ENCODE data around the gene CDPF1.

DNA sequence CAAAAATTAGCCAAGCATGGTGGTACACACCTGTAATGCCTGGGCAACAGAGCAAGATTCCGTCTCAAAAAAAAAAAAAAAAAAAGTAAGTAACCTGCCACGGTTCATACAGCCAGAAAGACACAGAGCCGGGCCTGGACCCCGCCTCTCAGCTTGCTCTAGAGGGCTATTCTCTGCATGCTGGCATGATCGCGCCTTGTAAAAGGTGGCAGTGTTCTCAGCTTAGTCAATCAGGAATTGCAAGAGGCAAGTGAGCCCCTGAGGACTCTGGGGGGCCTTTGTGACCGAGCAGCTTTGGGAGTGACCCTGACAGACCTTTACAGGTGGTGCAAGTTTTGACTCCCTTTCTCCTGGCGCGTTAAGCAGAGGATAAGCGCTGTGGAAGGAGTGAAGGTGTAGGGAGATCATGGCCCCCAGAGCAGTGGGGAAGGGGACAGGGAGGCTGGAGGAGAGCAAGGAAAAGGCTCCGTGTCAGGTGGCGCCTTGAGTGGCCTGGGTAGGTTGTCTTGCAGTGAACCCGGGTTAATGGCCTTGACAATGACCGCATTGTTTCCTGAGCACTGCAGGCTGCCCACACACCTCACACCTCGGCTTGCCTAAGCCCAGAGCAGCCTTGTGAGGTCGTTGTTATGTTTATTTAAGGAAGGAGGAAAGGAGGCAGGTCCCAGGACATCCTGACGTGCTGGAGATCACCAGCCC is 48.9 kb downstream of the CDPF1 start:
- TF ChIP-seq, protein P1, sequence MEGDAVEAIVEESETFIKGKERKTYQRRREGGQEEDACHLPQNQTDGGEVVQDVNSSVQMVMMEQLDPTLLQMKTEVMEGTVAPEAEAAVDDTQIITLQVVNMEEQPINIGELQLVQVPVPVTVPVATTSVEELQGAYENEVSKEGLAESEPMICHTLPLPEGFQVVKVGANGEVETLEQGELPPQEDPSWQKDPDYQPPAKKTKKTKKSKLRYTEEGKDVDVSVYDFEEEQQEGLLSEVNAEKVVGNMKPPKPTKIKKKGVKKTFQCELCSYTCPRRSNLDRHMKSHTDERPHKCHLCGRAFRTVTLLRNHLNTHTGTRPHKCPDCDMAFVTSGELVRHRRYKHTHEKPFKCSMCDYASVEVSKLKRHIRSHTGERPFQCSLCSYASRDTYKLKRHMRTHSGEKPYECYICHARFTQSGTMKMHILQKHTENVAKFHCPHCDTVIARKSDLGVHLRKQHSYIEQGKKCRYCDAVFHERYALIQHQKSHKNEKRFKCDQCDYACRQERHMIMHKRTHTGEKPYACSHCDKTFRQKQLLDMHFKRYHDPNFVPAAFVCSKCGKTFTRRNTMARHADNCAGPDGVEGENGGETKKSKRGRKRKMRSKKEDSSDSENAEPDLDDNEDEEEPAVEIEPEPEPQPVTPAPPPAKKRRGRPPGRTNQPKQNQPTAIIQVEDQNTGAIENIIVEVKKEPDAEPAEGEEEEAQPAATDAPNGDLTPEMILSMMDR (IDR thresholded peaks at IDR 0.05), result no peak
- no peak for TF ChIP-seq POLR2A (IDR thresholded peaks at IDR 0.05)
